Activated naive CD8-positive, alpha-beta T cell (primary cell): ENCODE data around the gene FAM217A.

Experiments
- H3K27ac Mint-ChIP-seq: one replicate; pipeline ENCODE4 v1.8.0; 2021; ENCODE audit warnings: mixed read lengths
- H3K27me3 Mint-ChIP-seq: one replicate; pipeline ENCODE4 v1.8.0; 2021; ENCODE audit warnings: mixed read lengths
- H3K36me3 Mint-ChIP-seq: one replicate; pipeline ENCODE4 v1.8.0; 2021; ENCODE audit warnings: mixed read lengths
- H3K4me1 Mint-ChIP-seq: one replicate; pipeline ENCODE4 v1.8.0; 2021; ENCODE audit warnings: low read depth, mixed read lengths
- H3K4me3 Mint-ChIP-seq: one replicate; pipeline ENCODE4 v1.8.0; 2021; ENCODE audit warnings: mild to moderate bottlenecking, mixed read lengths
- H3K9me3 Mint-ChIP-seq: one replicate; pipeline ENCODE4 v1.8.0; 2021; ENCODE audit warnings: low read depth, mixed read lengths

Gene FAM217A

GRCh38 chr6:4059115-4059777, 19.7 kb downstream of the FAM217A start:
- peaks cover 16% of the 10 kb centered on the region for H3K36me3 Mint-ChIP-seq
- H3K4me3 Mint-ChIP-seq = peak overlapping the region; percentile 81
- no peaks in the 10 kb centered on the region for H3K27me3 Mint-ChIP-seq
- H3K27ac Mint-ChIP-seq = peak overlapping the region; percentile 89
- H3K9me3 Mint-ChIP-seq = no peaks in the 10 kb centered on the region
- H3K4me1 Mint-ChIP-seq = peaks cover 45% of the 10 kb centered on the region

- no peaks in the 10 kb centered on the region for H3K9me3 Mint-ChIP-seq
- H3K36me3 Mint-ChIP-seq = peaks cover 16% of the 10 kb centered on the region
- peaks cover 45% of the 10 kb centered on the region for H3K4me1 Mint-ChIP-seq
- peak overlapping the region; percentile 2 for H3K4me3 Mint-ChIP-seq
- H3K27me3 Mint-ChIP-seq = no peaks in the 10 kb centered on the region
- H3K27ac Mint-ChIP-seq = peak overlapping the region; percentile 76
These were observed 21.9 kb downstream of the FAM217A start for GRCh38 chr6:4057036-4057435.

GRCh38 chr6:4055420-4056041, 23.4 kb downstream of the FAM217A start:
- H3K36me3 Mint-ChIP-seq = peaks cover 17% of the 10 kb centered on the region
- peaks cover 38% of the 10 kb centered on the region for H3K4me1 Mint-ChIP-seq
- peak overlapping the region; percentile 54 for H3K27ac Mint-ChIP-seq
- no peak overlapping the region for H3K4me3 Mint-ChIP-seq
- H3K27me3 Mint-ChIP-seq = no peaks in the 10 kb centered on the region
- no peaks in the 10 kb centered on the region for H3K9me3 Mint-ChIP-seq

DNA sequence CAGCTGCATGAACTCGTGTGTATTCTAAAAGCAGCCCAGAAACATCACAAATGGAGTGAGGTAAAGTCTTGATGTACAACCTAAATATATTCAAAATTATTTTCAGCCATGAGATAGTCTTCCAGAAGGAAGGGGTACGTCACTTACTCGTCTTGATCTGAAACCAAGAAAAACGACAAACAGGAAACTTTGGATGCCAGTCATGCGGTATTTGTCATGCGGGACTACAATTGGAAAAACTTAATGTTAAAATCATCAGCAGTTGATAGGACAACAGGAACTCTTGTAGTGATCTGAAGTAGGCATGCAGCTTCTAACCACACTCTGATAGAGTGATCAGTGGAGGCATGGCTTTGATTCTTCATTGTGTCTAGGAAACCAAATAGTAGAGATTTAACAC, 29.7 kb downstream of the FAM217A start:
- H3K4me1 Mint-ChIP-seq = no peaks in the 10 kb centered on the region
- H3K36me3 Mint-ChIP-seq = peaks cover 11% of the 10 kb centered on the region
- no peaks in the 10 kb centered on the region for H3K9me3 Mint-ChIP-seq
- no peaks in the 10 kb centered on the region for H3K27me3 Mint-ChIP-seq
- no peak overlapping the region for H3K4me3 Mint-ChIP-seq
- no peak overlapping the region for H3K27ac Mint-ChIP-seq

DNA sequence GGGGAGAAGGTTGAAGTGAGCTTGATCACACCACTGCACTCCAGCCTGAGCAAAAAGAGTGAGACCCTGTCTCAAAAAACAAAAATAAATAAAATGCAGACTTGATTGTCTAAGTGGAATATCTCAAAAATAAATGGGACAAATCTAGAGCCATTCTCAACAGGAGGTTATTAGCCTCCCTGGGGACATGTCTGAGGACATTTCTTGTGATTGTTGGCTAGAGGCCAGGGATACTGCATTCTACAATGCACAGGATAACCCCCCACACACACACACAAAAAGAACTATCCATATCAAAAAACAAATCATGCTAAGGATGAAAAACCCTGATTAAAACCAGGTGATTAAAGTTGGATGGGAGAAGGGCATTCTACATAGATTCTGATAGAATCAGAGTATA, 37.5 kb downstream of the FAM217A start:
- Mint-ChIP-seq H3K36me3 (peaks cover 13% of the 10 kb centered on the region), H3K4me3 (no peak overlapping the region), H3K27me3 (no peaks in the 10 kb centered on the region), H3K4me1 (peaks cover 26% of the 10 kb centered on the region), H3K27ac (no peak overlapping the region), H3K9me3 (no peaks in the 10 kb centered on the region)

DNA sequence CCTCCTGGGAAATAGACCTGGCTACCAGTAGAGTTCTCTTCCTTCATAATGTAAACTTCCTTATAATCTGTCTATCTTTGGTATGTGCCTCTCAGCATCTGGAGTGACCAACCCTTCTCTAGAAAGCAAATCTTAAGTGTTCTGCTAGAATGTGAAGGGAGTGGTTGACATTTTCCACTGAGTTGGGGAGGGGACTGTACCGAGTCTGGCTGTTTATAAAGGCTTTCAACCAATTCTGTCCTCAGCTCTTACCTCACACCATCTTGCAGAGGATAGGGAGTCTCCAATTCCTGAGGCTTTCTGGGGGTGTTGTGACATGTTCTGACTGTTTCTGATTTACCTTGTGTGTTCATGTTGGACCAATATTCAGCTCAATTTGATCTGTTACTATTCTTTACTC, 39.6 kb downstream of the FAM217A start:
- no peak overlapping the region for H3K27ac Mint-ChIP-seq
- H3K27me3 Mint-ChIP-seq = no peaks in the 10 kb centered on the region
- no peak overlapping the region for H3K4me3 Mint-ChIP-seq
- H3K9me3 Mint-ChIP-seq = no peaks in the 10 kb centered on the region
- peaks cover 38% of the 10 kb centered on the region for H3K4me1 Mint-ChIP-seq
- peaks cover 13% of the 10 kb centered on the region for H3K36me3 Mint-ChIP-seq

DNA sequence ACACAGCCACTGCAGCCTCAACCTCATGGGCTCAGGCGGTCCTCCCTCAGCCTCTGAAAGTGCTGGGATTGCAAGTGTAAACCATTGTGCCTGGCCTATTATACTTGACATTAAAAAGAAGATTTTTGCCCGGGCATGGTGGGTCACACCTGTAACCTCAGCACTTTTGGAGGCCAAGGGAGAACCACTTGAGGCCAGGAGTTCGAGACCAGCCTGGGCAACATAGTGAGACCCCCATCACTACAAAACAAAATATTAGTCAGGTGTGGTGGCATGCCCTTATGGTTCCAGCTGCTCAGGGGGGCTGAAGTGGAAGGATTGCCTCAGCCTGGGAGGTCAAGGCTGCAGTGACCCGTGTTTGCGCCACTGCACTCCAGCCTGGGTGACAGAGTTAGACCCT, 42.4 kb downstream of the FAM217A start:
- Mint-ChIP-seq H3K36me3 (peaks cover 18% of the 10 kb centered on the region), H3K4me3 (no peak overlapping the region), H3K27me3 (no peaks in the 10 kb centered on the region), H3K27ac (no peak overlapping the region), H3K9me3 (no peaks in the 10 kb centered on the region), H3K4me1 (peaks cover 62% of the 10 kb centered on the region)

- Mint-ChIP-seq H3K4me3 (peak overlapping the region; percentile 0), H3K9me3 (no peaks in the 10 kb centered on the region), H3K27ac (peak overlapping the region; percentile 35), H3K4me1 (peaks cover 85% of the 10 kb centered on the region), H3K36me3 (peaks cover 15% of the 10 kb centered on the region), H3K27me3 (no peaks in the 10 kb centered on the region)
These were observed 46.5 kb downstream of the FAM217A start for GRCh38 chr6:4032475-4032874.

GRCh38 chr6:4031442-4031841, 47.5 kb downstream of the FAM217A start:
- H3K36me3 Mint-ChIP-seq = peaks cover 21% of the 10 kb centered on the region
- H3K4me1 Mint-ChIP-seq = peaks cover 84% of the 10 kb centered on the region
- H3K27ac Mint-ChIP-seq = peak overlapping the region; percentile 30
- no peaks in the 10 kb centered on the region for H3K9me3 Mint-ChIP-seq
- no peaks in the 10 kb centered on the region for H3K27me3 Mint-ChIP-seq
- H3K4me3 Mint-ChIP-seq = peak overlapping the region; percentile 66

- Mint-ChIP-seq H3K27ac (peak overlapping the region; percentile 37), H3K4me1 (peaks cover 81% of the 10 kb centered on the region), H3K4me3 (peak overlapping the region; percentile 39), H3K9me3 (no peaks in the 10 kb centered on the region), H3K36me3 (peaks cover 21% of the 10 kb centered on the region), H3K27me3 (no peaks in the 10 kb centered on the region)
These were observed 48.3 kb downstream of the FAM217A start for GRCh38 chr6:4030669-4031068.

GRCh38 chr6:4029687-4030086, 49.2 kb downstream of the FAM217A start:
- peak overlapping the region; percentile 79 for H3K27ac Mint-ChIP-seq
- no peaks in the 10 kb centered on the region for H3K9me3 Mint-ChIP-seq
- H3K4me1 Mint-ChIP-seq = peaks cover 86% of the 10 kb centered on the region
- H3K4me3 Mint-ChIP-seq = peak overlapping the region; percentile 49
- H3K27me3 Mint-ChIP-seq = no peaks in the 10 kb centered on the region
- H3K36me3 Mint-ChIP-seq = peaks cover 21% of the 10 kb centered on the region

GRCh38 chr6:4028051-4028450, 50.9 kb downstream of the FAM217A start:
- Mint-ChIP-seq H3K27me3 (no peaks in the 10 kb centered on the region), H3K4me3 (peak overlapping the region; percentile 30), H3K9me3 (no peaks in the 10 kb centered on the region), H3K27ac (no peak overlapping the region), H3K36me3 (peaks cover 25% of the 10 kb centered on the region), H3K4me1 (peaks cover 90% of the 10 kb centered on the region)

DNA sequence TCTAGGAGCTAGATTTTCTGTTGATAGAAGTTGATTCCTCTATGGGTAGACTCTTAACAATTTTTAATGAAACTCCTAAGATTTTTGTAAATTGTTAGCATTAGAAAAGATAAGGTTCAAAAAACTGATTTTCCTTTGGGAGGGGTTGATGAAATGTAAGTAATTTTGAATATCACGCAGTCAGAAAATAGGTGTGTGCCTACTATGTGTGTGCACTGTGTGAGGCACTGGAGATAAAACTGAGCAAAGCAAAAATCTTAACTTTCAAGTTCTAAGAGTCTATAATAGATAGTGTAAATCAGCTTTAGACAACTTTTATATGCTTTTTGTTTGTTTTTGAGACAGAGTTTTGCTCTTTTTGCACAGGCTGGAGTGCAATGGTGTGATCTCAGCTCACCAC, 53.3 kb downstream of the FAM217A start:
- peaks cover 22% of the 10 kb centered on the region for H3K36me3 Mint-ChIP-seq

DNA sequence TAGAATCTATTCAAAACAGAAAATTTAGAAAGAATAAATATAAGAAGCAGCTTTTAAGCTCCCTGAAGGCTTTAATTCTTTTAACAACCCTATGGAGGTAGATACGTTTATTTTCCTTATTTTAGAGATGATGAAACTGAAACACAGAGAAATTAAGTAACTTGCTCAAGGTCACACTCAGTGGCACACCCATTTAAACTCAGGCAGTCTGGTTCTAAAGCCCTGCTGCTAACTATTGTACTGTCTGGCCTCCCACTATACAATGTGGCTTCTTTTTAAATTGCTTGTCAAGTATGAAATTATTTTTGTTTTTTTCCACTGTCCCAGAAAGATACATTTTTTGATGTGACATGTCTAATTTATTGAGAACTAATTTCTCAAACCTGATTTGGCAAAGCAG, 55.7 kb downstream of the FAM217A start:
- H3K36me3 Mint-ChIP-seq = peaks cover 16% of the 10 kb centered on the region
- peak overlapping the region; percentile 83 for H3K27ac Mint-ChIP-seq
- no peaks in the 10 kb centered on the region for H3K9me3 Mint-ChIP-seq
- no peaks in the 10 kb centered on the region for H3K27me3 Mint-ChIP-seq
- H3K4me3 Mint-ChIP-seq = peak overlapping the region; percentile 92
- peaks cover 70% of the 10 kb centered on the region for H3K4me1 Mint-ChIP-seq

More for the DNA sequence above, 53.3 kb downstream of the FAM217A start:
- peak overlapping the region; percentile 35 for H3K4me3 Mint-ChIP-seq
- no peak overlapping the region for H3K27ac Mint-ChIP-seq
- H3K4me1 Mint-ChIP-seq = peaks cover 79% of the 10 kb centered on the region
- no peaks in the 10 kb centered on the region for H3K27me3 Mint-ChIP-seq
- H3K9me3 Mint-ChIP-seq = no peaks in the 10 kb centered on the region

DNA sequence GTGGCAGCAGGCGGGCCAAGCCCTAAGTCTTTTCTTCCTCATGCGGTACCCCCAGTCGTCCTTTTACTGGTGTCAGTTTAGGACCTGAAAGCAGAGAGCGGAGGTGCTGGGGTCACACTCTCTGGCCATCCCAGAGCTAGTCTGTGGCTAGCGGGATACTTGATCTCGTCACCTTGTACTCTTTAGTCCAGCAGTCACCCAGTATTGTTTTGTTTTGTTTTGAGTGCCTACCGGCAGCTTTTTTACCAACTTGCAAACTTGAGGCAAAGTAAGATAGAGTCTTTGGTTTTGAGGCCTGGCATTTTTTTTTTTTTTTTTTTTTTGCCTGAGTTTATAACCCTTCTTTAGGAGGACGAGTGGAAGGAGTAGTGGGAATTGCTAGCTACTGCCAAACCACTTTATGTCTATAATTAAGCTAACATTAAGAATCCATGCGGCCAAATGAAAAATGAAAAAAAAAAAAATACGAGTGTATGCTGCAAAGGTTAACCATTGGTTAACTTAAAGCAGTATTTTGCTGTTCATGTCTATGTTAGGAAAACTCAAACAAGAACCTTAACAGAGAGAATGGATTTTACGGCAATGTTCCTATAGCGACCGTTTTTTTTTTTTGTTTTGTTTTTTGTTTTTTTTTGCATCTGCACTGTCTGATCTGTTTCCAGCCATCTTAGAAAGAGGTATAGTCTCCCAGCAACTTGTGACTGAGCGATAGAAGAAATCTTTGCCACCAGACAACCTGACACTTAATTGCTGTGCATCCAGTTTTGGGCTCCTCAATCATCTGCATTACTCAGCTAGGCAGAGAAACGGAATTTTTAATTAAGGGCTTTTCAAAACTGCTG, 56.9 kb downstream of the FAM217A start:
- Mint-ChIP-seq H3K27ac (peak overlapping the region; percentile 98), H3K27me3 (no peaks in the 10 kb centered on the region), H3K4me1 (peaks cover 67% of the 10 kb centered on the region), H3K36me3 (peaks cover 15% of the 10 kb centered on the region), H3K9me3 (no peaks in the 10 kb centered on the region), H3K4me3 (peak overlapping the region; percentile 92)
